HepG2 (cell line): Measurements from ENCODE around the gene SLC4A2.

Experiments used
- AHDC1 ChIP-seq: sonication (generic); formaldehyde crosslinking; IDR thresholded peaks from 2 replicates; pipeline ENCODE4 v1.5.1; 2020; ENCODE audit warnings: mild to moderate bottlenecking, missing genetic modification reagents, borderline replicate concordance
- PTBP1 ChIP-seq: fragments of 200-400 bp; formaldehyde crosslinking; IDR thresholded peaks from 2 replicates; pipeline ENCODE4 v1.6.1; 2018; ENCODE audit warnings: low read length, low read depth; ENCODE audit not compliant: poor library complexity, severe bottlenecking
- SALL2 ChIP-seq: sonication (generic); formaldehyde crosslinking; IDR thresholded peaks from 2 replicates; pipeline ENCODE4 v1.8.1; 2023; ENCODE audit warnings: mild to moderate bottlenecking, missing genetic modification reagents, inconsistent platforms
- SUZ12 ChIP-seq: fragments of 150-350 bp; IDR thresholded peaks from 2 replicates; pipeline ENCODE4 v1.6.1; 2014; ENCODE audit warnings: low read depth, low read length
- TCF12 ChIP-seq, 2 experiments: fragments of 450-650 bp in 1 of 2; sonication (generic) in 1 of 2; formaldehyde crosslinking in 1 of 2; IDR thresholded peaks; 2 replicates each; pipeline versions ENCODE4 v1.6.1 to v1.8.0; 2017 to 2022; ENCODE audit warnings: antibody characterized with exemption in 1 of 2, mild to moderate bottlenecking in 1 of 2, missing genetic modification reagents in 1 of 2, moderate library complexity in 1 of 2
- ZSCAN5A ChIP-seq: sonication (generic); formaldehyde crosslinking; IDR thresholded peaks from 2 replicates; pipeline ENCODE4 v1.8.0; 2022; ENCODE audit warnings: mild to moderate bottlenecking, missing genetic modification reagents, borderline replicate concordance

- TF ChIP-seq SUZ12 (no peak), AHDC1 (CRISPR knock-in tag) (no peak), SALL2 (no peak), ZSCAN5A (CRISPR knock-in tag) (no peak), PTBP1 (no peak), TCF12 (IDR thresholded peaks at IDR 0.05) (no peak), TCF12 (CRISPR knock-in tag; IDR thresholded peaks at IDR 0.05) (no peak)
Measured at GRCh38 chr7:151011097-151011409, 48.3 kb upstream of the SLC4A2 start.
